HG02763 (cell line): ENCODE data around the gene ALDOB.
A peak's percentile ranks its signal among the peaks of the same experiment; 100 is the strongest.

ENCODE experiments used
- ATAC-seq: cut with Tn5 transposase; IDR thresholded peaks from one replicate; pipeline ENCODE4 v1.9.1; 2021; ENCODE audit warnings: mild to moderate bottlenecking, moderate library complexity; ENCODE audit not compliant: unreplicated experiment

The ALDOB gene

DNA sequence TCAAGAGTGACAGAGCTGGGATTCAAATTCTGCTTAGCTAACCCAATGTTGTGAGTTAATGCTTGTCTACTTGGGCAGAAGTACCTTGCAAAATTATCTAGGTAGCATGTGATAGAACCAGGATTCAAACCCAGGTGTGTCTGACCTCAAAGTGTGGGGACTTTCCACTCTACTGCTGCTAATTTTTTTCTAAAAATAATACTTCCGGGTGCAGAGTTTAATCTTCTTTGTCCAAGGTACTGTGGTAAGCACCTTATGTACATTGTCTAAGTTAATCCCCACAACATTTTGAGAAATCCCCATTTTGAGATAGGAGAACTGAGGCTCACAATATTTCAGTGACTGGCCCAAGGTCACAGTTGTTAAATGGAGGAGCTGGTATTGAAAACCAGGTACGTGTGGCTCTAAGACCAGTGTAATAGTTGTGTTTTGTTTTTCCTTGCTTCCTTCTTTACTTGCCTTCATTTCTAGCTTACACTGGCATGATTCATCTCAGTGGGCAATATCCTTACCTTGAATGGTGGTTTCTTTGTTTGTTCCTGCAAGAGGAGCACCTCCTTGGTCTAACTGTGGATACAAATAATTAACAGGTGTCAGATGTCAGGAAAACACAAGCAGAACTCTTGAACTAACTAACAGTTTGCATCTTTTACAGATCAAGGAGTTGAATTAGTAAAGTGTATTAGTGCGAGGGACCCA, 7.5 kb downstream of the ALDOB start:
- ATAC-seq, result peak; percentile 47

GRCh38 chr9:101427358-101427757, 8.2 kb downstream of the ALDOB start:
- ATAC-seq, result no peak

GRCh38 chr9:101421653-101422065, 13.9 kb downstream of the ALDOB start:
- no peak for ATAC-seq

- ATAC-seq, result no peak
Observed at GRCh38 chr9:101419863-101420262, 15.7 kb downstream of the ALDOB start.

DNA sequence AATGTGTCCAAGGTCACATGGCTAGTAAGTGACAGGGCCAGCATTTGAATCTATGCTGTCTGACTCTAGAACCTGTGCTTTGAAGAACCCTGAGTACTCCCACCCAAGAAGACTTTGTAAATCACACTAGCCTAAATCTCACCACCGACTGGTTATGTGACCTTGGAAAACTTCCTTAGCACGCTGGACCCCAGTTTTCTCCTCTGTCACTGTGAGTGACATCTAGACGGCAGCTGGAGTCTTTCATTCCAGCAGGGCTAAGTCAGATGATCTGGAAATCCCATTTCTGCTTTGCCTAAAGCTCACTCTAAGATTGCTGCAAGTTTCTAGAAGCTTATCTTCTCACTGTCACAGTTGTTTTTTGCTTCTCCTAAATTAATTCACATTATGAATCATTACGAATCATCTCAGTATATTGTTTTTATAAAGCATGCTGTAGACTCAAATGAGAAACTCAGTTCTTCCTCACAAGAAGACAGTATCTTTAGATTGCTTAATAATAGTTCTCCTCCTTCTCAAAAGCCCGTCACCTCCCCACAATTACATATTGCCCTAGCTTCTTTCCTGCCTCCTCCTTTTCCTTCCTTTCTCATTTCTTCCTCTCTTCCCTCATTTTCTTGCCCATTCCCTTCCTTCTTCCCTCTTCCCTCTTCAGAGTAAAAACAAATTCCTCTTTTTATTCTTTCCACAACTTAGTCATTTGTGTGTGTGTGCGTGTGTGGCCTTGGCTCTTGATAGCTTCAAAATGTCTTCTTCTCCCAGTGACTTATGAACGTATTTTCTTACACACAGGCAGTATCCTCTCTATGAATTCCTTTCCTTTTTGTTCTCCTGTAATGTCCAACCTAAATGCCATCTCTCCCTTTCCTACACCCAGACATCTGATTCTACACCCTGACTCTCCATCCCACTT, 16.8 kb downstream of the ALDOB start:
- ATAC-seq, result no peak

- no peak for ATAC-seq
Observed at GRCh38 chr9:101417977-101418376, 17.6 kb downstream of the ALDOB start.

- ATAC-seq, result no peak
Observed at GRCh38 chr9:101417389-101417788, 18.2 kb downstream of the ALDOB start.

- ATAC-seq, result no peak
Observed at GRCh38 chr9:101415578-101415977, 20.0 kb downstream of the ALDOB start.

DNA sequence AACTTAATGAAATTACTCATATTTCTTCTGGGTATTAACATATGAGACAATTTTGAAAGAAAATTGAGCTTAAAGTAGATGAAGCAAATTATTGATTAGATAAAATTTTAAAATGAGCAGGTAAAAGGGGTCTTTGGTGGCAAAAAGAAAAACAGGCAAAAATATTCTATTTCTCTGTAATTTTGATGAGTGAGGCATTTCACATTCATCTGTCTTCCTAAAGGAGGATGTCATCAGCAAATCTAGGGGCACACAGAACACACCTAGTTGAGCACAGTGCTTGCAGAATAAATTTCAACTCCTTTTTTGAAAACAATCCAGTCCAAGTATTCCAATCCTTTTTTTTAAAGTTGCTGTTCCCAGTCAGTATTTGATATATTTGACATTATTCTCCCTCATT, 20.7 kb downstream of the ALDOB start:
- no peak for ATAC-seq

DNA sequence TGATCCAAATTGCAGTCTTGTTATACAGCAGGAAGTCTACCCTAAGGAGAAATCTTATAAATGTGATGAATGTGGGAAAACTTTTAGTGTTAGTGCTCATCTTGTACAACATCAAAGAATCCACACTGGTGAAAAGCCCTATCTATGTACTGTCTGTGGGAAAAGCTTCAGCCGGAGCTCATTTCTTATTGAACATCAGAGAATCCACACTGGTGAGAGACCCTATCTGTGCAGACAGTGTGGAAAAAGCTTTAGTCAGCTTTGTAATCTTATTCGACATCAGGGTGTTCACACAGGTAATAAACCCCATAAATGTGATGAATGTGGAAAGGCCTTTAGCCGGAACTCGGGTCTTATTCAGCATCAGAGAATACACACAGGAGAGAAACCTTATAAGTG, 26.5 kb downstream of the ALDOB start:
- no peak for ATAC-seq

DNA sequence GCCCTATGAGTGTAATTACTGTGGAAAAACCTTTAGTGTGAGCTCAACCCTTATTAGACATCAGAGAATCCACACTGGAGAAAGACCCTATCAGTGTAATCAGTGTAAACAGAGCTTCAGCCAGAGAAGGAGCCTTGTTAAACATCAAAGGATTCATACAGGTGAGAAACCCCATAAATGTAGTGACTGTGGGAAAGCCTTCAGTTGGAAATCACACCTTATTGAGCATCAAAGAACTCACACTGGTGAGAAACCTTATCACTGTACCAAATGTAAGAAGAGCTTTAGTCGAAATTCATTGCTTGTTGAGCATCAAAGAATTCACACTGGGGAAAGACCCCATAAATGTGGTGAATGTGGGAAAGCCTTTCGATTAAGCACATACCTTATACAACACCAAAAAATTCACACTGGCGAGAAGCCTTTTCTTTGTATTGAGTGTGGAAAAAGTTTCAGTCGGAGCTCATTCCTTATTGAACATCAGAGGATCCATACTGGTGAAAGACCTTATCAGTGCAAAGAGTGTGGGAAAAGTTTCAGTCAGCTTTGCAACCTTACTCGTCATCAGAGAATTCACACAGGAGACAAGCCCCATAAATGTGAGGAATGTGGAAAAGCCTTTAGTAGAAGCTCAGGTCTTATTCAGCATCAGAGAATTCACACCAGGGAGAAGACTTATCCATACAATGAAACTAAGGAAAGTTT, 27.0 kb downstream of the ALDOB start:
- no peak for ATAC-seq

- no peak for ATAC-seq
Observed at GRCh38 chr9:101403516-101404285, 31.9 kb downstream of the ALDOB start.

DNA sequence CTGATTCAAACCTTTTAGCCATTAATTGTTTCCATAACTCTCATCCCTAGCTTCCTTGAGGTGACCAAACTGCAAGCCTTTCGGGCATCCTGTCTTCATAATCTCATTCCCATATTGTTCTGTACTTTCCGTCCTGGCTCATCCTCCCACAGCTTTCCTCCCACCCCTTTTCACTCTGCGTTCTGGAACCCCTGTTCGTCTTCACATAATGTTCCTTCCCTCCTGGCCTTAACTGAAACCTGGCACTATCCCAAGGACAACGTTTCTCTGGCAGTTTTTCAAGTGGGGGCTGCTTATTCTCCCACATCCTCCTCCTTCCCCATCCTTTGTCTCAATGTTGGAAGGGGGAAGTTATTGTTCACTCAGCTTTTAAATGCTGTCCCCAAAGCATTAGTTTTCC, 35.5 kb downstream of the ALDOB start:
- ATAC-seq, result no peak

GRCh38 chr9:101399643-101399970, 36.0 kb downstream of the ALDOB start:
- no peak for ATAC-seq

DNA sequence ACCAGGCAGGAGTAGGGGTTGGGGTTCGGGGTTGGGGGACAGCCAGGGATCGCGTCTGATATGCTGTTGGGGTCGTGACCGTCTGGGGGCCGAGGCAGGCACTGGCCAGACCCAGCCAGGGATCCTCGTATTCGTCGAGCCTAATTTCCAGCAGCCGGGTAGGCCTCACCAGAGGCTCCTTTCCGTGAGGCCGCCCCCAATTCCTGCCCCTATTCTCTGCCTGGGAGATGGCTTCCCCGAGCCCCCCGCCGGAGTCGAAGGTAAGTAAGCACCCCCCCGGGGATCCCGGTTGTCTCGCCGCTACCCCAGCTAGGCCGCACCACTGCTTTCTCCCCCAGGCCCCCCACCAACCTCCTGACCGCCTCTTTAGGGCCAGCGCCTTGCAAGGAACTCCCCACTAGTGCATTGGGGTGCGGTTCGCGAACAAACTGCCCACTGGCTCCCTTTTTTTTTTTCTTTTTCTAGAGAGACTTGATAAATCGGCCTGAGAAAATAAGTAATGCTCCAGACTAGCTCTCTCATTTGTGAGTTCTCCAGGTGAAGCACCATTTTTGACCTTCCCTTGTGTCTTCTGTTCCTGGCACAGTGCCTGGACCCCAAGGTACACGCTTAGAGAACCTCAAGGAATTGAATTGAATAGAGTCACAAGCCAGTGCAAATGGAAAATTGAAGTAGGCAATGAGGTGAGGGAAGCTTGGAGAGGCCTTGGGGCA, 36.5 kb downstream of the ALDOB start:
- no peak for ATAC-seq

DNA sequence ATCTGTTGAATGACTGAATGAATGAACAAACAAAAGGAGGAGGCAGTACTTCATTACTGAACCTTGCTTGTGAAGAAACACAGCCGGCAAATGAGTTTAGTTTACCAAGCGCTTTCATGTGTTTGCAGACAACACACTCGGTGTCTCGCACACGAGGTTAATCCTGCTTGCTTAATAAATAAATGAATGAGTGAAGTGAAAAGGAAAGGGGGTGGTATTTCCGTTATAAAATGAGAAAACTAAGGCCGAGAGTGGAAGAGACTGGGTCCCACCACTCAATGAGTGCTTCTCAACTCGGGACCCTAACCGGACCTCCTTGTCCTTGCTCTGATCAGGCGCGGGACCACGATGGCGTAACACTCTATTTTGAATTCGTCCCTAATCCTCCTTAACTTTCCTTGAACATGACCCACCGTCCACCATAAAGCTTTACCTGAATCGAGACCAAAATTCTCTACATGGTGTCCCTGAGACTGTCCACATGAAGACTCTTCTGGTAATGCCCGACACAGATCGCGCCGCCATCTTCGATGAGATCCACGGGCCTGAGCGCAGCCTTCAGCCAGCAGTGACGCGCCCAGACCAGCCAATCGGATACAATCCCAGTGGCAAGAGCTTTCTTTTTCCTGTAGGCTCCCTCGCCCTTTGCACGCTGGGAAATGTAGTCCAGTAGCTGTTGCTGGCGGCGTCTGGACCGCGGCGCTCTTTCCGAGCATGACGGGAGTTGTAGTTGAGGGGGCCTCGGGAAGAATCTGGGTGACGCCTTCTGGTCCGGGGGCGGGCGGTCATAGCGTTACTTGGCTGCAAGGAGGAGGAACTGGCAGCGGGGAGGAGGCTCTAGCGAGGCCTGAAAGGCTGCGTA, 37.3 kb downstream of the ALDOB start, which contains the start of the genes MRPL50 and ZNF189:
Gene MRPL50 (minus strand): TSS at position 551 of the 862 bp plus-strand sequence. CDS start 26 bp downstream, at position 525.
Gene ZNF189 (plus strand): TSS at position 784 of the 862 bp plus-strand sequence. CDS start 306 bp downstream, outside the sequence.
- peak; percentile 99 for ATAC-seq

GRCh38 chr9:101397746-101398067, 37.9 kb downstream of the ALDOB start:
- ATAC-seq, result no peak

DNA sequence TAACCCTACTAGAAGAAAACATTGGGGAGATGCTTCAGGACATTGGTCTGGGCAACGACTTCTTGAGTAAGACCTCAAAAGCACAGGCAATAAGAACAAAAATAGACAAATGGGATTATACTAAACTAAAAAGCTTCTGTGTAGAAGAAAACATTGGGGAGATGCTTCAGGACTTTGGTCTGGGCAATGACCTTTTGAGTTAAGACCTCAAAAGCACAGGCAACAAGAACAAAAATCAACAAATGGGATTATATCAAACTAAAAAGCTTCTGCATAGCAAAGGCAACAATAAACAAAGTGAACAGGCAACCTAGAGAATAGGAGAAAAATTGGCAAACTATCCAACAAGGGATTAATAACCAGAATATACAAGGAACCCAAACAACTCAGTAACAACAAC, 40.9 kb downstream of the ALDOB start:
- no peak for ATAC-seq

DNA sequence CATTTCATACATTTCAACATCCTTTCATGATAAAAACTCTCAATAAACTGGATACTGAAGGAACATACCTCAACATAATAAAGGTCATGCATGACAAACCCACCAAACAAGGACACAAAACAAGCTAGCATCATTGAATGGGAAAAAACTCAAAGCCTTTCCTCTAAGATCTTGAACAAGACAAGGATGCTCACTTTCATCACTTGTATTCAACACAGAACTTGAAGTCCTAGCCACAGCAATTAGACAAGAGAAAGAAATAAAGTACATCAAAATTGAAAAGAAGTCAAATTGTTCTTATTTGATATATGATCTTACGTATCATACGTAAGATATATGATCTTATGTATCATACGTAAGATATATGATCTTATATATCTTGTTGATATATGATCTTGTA, 42.4 kb downstream of the ALDOB start:
- no peak for ATAC-seq
